ENCODE data around the gene SPPL3.

SPPL3 gene

GRCh38 chr12:120725659-120726509 is 178.3 kb downstream of the SPPL3 start, which contains the start of gene ACADS:
ACADS (plus strand) TSS chr12:120725826; CDS start chr12:120725886, 60 bp downstream.
- DNase-seq (ENCODE audit: low read depth in 3 of 3), result peak; percentile 76 to 90 (median 79)

GRCh38 chr12:120725151-120725658 is 179.0 kb downstream of the SPPL3 start:
- no peak for DNase-seq (ENCODE audit: low read depth in 3 of 3)

- no peak for DNase-seq (ENCODE audit: low read depth in 3 of 3)
Measured at GRCh38 chr12:120724720-120725119, 179.4 kb downstream of the SPPL3 start.

- no peak for DNase-seq (ENCODE audit: low read depth in 3 of 3)
Measured at GRCh38 chr12:120722784-120723183, 181.4 kb downstream of the SPPL3 start.

GRCh38 chr12:120721866-120722265 is 182.3 kb downstream of the SPPL3 start:
- no peak for DNase-seq (ENCODE audit: low read depth in 3 of 3)

- DNase-seq (ENCODE audit: low read depth in 3 of 3), result no peak
Measured at GRCh38 chr12:120720987-120721801, 183.0 kb downstream of the SPPL3 start.

- DNase-seq (ENCODE audit: low read depth in 3 of 3), result no peak
Measured at GRCh38 chr12:120720234-120720986, 183.7 kb downstream of the SPPL3 start.

- DNase-seq (ENCODE audit: low read depth in 3 of 3), result no peak
Measured at GRCh38 chr12:120719496-120720233, 184.5 kb downstream of the SPPL3 start.

- no peak for DNase-seq (ENCODE audit: low read depth in 3 of 3)
Measured at GRCh38 chr12:120719072-120719471, 185.1 kb downstream of the SPPL3 start.

- DNase-seq (ENCODE audit: low read depth in 3 of 3), result no peak
Measured at GRCh38 chr12:120718055-120718454, 186.1 kb downstream of the SPPL3 start.

- peak in 2 of 3 experiments; percentile 24 to 70 for DNase-seq (ENCODE audit: low read depth in 3 of 3)
Measured at GRCh38 chr12:120713861-120714482, 190.2 kb downstream of the SPPL3 start.

- DNase-seq (ENCODE audit: low read depth in 3 of 3), result no peak
Measured at GRCh38 chr12:120712610-120713009, 191.5 kb downstream of the SPPL3 start.
